Measurements from ENCODE around the gene PCED1B.
"Not testable (repeated sequence)": the region's sequence is repeated elsewhere in the genome, so short reads cannot be mapped to it uniquely, and the experiment has no call there.

The PCED1B gene

DNA sequence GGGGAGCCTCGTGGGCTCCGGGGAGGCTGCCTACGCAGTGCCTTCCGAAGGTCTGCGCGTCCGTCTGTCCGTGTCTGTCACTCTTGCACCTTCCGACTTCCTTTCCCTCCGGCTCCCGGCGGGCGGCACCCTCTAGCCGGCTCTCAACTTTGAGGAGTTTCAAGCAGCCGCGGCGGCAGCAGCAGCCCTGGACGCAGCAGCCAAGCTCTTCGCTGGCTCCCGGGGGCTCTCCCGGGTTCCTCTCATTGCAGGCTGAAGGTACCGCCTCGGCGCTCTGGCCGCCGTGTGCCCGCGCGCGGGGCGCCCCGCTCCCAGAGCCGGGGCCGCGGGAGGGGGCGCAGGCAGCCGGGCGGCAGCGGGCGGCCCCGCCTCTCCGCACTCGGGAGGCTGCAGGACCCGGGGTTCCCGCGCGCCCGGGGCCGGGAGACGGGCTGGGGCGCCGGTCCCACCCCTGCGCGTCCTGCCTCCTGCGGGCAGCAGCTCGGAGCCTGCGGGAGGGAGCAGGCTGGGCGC, at the start of gene PCED1B, which contains the start of gene AMIGO2:
PCED1B (plus strand) TSS at position 154 of the 513 bp plus-strand sequence. CDS start 155,443 bp downstream, outside the sequence.
AMIGO2 (minus strand) TSS at position 492 of the 513 bp plus-strand sequence. CDS start 957 bp downstream, outside the sequence.
- DNase-seq (ENCODE audit: low spot score) = peak; percentile 59

DNA sequence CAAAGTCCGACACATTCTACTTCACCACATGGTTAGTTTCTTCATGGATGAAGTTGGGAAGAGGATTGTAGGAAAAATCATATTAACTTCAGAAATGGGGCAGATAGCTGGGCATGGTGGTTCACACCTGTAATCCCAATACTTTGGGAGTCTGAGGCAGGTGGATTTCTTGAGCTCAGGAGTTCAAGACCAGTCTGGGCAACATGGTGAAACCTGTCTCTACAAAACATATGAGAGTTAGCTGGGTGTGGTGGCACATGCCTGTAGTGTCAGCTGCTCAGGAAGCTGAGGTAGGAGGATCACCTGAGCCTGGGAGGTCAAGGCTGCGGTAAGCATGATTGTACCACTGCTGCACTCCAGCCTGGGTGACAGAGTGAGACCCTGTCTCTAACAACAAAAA, 49.5 kb upstream of the PCED1B start:
- DNase-seq (ENCODE audit: low spot score) = no peak

DNA sequence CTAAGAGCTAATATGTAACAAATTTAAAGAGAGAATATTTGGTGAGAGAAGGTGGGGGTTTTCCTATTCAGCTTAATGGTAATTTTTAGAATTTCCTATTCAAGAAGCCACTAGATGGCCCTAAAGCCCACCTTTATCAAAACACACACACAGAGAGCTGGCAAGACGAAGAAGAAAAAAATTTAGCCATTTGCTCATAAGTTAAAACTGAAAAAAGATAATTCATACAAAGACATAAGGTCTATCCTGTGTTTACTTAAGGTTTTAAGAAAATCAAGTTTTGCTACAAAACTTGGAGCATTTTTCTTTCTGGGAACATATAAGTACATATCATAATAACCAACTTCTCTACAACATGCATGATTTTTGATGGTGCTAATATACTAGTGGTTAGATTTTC, 46.8 kb upstream of the PCED1B start:
- no peak for DNase-seq (ENCODE audit: low spot score)

DNA sequence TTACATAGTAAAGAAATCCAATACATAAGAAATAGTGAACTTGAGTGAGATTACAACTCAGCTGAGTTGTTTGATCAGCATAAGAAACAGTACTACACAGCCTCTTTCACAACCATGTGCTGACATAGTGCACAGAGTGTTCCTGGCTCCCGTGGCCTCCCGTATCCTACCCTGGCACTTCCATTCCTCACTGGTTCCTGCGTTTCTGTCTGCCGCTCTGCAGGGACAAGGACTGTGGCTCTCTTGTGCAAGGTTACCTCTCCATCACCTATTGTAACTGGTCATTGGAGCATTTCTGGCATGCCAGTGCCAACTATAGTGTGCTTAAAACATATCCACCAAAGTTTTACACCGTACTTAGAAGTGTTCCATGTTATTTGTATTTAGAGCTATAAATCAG, 46.3 kb upstream of the PCED1B start:
- no peak for DNase-seq (ENCODE audit: low spot score)

DNA sequence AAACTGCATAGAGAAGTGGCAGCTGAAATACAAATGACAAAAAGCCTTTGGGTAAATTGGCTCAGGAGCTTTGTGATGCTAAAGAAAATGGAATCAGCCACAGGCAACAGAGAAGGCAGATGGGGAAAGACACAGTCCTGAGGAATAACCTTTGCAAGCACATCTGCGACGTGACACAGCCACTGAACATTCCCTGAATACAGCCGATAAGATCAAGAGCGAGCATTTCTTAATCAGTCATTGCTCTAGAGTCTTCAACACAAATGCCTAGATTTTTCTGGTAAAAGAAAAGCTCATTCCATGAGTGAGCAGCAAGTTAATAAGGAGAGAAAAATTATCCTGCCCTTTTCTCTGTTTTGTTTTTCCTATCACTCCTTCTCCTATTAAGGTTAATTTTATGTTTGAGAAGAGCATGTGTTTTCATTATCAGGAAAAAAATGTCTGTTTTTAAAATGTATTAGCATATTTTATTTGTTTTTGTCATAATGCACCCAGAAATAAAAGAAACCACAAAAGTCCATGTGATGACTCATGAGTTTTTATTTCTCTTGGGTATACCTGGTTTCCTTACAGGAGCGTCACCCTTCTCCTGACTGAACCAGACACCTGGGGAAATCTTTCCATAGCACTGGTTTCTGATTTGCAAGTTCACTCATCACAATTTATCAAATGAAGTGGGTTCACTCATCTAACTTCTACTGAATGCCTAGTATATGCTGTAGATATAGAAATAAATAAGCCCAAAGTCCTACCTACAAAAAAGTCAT, 45.4 kb upstream of the PCED1B start:
- DNase-seq (ENCODE audit: low spot score) = no peak

GRCh38 chr12:47034661-47035060, 44.8 kb upstream of the PCED1B start:
- DNase-seq (ENCODE audit: low spot score) = no peak

DNA sequence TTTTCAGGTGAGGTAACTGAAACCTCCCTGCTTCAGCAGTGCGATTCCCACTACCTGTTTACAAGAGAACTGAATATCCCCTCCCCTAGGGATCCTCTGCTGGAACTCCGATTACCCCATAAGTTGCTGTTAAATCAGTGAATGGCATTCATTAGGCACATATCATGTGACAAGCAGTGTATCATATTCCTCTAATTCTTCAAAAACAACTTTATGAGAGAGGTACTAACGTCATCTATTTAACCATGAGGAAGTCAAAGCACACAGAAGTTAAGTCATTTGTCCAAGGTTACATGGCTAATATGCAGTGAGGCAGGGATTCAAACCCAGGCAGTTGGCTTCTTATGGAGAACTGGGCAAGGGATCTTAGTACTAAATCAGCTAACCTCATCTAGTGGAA, 43.9 kb upstream of the PCED1B start:
- no peak for DNase-seq (ENCODE audit: low spot score)

- DNase-seq (ENCODE audit: low spot score) = no peak
Observed at GRCh38 chr12:47038270-47038748, 41.1 kb upstream of the PCED1B start.

DNA sequence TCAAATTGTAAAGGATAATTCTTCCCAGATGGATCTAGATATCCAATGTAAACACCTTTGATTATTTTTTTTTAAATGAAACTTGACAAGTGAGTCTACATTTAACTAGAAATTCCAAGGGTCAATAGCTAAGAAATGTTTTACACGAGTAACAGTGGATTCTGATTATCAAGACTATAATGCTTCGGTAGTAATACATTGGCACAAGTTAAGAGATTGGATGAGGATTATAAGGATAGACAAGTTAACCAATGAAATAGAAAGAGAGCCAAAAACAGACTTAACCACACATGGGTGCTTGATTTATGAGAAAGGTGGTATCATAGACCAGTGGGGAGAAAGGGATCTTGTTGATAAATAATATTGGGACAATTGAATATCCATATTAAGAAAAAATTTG, 40.3 kb upstream of the PCED1B start:
- no peak for DNase-seq (ENCODE audit: low spot score)

GRCh38 chr12:47039756-47040155, 39.7 kb upstream of the PCED1B start:
- DNase-seq (ENCODE audit: low spot score) = no peak

GRCh38 chr12:47041327-47041726, 38.1 kb upstream of the PCED1B start:
- DNase-seq (ENCODE audit: low spot score) = no peak

- DNase-seq (ENCODE audit: low spot score) = no peak
Observed at GRCh38 chr12:47048541-47048940, 30.9 kb upstream of the PCED1B start.

GRCh38 chr12:47051291-47051690, 28.1 kb upstream of the PCED1B start:
- not testable (repeated sequence) for DNase-seq (ENCODE audit: low spot score)

- no peak for DNase-seq (ENCODE audit: low spot score)
Observed at GRCh38 chr12:47052274-47052673, 27.1 kb upstream of the PCED1B start.

GRCh38 chr12:47053961-47054360, 25.5 kb upstream of the PCED1B start:
- DNase-seq (ENCODE audit: low spot score) = no peak

DNA sequence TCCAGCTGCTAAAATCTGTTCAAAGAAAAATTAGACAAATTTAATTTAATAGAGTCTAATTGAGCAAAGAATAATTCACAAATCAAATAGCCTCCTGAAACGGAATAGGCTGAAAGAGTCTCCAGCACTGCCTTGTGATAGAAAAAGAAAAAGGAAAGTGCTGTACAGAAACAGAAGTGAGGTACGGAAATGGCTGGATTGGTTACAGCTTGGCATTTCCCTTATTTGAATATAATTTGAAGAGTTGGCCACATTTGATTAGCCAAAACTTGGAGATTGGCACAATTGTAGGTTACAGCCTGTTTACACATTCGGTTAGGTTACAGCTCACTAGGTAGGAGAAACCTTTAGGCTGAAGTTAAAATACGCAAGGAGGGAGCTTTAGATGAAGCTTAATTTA, 24.8 kb upstream of the PCED1B start:
- no peak for DNase-seq (ENCODE audit: low spot score)

DNA sequence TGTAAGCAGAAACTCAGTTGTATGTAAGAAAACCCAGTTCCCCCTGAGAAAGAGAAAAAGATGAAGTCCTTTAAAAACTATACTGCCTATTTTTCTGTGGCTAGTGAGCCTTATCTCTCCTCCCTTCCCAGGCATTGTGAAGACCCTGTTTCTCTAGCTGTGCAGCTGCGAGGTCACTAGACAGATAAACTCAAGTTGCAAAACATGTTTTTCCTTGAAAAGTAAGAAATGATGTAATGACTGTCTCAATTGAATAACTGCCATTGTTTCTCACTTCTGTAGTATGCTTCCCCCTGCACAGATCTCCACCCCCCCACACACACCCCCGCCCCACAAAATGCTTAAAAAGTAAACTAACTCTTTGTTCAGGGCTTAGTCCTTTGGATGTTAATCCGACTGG, 23.6 kb upstream of the PCED1B start:
- DNase-seq (ENCODE audit: low spot score) = not testable (repeated sequence)

- not testable (repeated sequence) for DNase-seq (ENCODE audit: low spot score)
Observed at GRCh38 chr12:47056944-47057343, 22.5 kb upstream of the PCED1B start.

- DNase-seq (ENCODE audit: low spot score) = not testable (repeated sequence)
Observed at GRCh38 chr12:47058640-47059039, 20.8 kb upstream of the PCED1B start.

GRCh38 chr12:47065546-47065945, 13.9 kb upstream of the PCED1B start:
- no peak for DNase-seq (ENCODE audit: low spot score)

GRCh38 chr12:47066278-47067025, 13.0 kb upstream of the PCED1B start:
- no peak for DNase-seq (ENCODE audit: low spot score)

GRCh38 chr12:47067176-47067575, 12.2 kb upstream of the PCED1B start:
- no peak for DNase-seq (ENCODE audit: low spot score)

Data from D341Med (cell line).